GM18526 (cell line): ENCODE results near the gene ETNK1.

Source experiments
- POLR2A ChIP-seq: IDR thresholded peaks from 3 replicates; pipeline ENCODE4 v1.6.1; 2011; ENCODE audit not compliant: insufficient read length; ENCODE audit errors: extremely low read depth

The ETNK1 gene

GRCh38 chr12:22628228-22628627, 3.3 kb downstream of the ETNK1 start:
- no peak for TF ChIP-seq POLR2A

GRCh38 chr12:22631863-22632463, 7.0 kb downstream of the ETNK1 start:
- TF ChIP-seq POLR2A: no peak

GRCh38 chr12:22634883-22635282, 9.9 kb downstream of the ETNK1 start:
- no peak for TF ChIP-seq POLR2A

- TF ChIP-seq POLR2A: no peak
Measured at GRCh38 chr12:22635812-22636211, 10.8 kb downstream of the ETNK1 start.

- TF ChIP-seq POLR2A: no peak
Measured at GRCh38 chr12:22640851-22641250, 15.9 kb downstream of the ETNK1 start.

GRCh38 chr12:22641353-22642053, 16.5 kb downstream of the ETNK1 start:
- TF ChIP-seq POLR2A: no peak

GRCh38 chr12:22648668-22649067, 23.7 kb downstream of the ETNK1 start:
- TF ChIP-seq POLR2A: no peak

- no peak for TF ChIP-seq POLR2A
Measured at GRCh38 chr12:22653075-22653474, 28.1 kb downstream of the ETNK1 start.

- TF ChIP-seq POLR2A: no peak
Measured at GRCh38 chr12:22653791-22654190, 28.8 kb downstream of the ETNK1 start.

GRCh38 chr12:22656376-22656775, 31.4 kb downstream of the ETNK1 start:
- TF ChIP-seq POLR2A: no peak

- TF ChIP-seq POLR2A: no peak
Measured at GRCh38 chr12:22656831-22657230, 31.9 kb downstream of the ETNK1 start.

- no peak for TF ChIP-seq POLR2A
Measured at GRCh38 chr12:22657538-22657937, 32.6 kb downstream of the ETNK1 start.

GRCh38 chr12:22658214-22658613, 33.2 kb downstream of the ETNK1 start:
- no peak for TF ChIP-seq POLR2A

GRCh38 chr12:22662356-22662755, 37.4 kb downstream of the ETNK1 start:
- no peak for TF ChIP-seq POLR2A

GRCh38 chr12:22665476-22665875, 40.5 kb downstream of the ETNK1 start:
- no peak for TF ChIP-seq POLR2A

- TF ChIP-seq POLR2A: no peak
Measured at GRCh38 chr12:22667122-22667521, 42.2 kb downstream of the ETNK1 start.

GRCh38 chr12:22668441-22668840, 43.5 kb downstream of the ETNK1 start:
- no peak for TF ChIP-seq POLR2A
